ENCODE measurements around the gene SLC7A14.

The SLC7A14 gene

DNA sequence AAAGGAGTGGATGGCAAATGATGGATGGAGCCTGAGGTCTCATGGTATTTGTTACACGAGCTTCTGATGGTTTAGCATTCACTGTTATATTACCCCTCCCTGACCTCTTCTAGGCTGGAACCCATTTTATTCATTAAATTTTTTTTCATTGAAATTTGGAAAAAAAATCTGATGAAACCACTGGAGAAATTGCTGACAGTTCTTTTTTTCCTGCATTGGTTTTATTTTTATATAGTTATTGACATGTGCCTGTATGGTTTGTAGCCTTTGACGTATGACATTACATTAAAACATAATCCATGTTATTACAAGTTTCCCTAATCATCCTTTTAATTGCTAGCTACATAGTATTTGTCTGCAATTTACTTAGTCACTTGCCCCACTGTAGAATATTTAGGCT is 85.4 kb downstream of the SLC7A14 start:
- TF ChIP-seq, protein P1, sequence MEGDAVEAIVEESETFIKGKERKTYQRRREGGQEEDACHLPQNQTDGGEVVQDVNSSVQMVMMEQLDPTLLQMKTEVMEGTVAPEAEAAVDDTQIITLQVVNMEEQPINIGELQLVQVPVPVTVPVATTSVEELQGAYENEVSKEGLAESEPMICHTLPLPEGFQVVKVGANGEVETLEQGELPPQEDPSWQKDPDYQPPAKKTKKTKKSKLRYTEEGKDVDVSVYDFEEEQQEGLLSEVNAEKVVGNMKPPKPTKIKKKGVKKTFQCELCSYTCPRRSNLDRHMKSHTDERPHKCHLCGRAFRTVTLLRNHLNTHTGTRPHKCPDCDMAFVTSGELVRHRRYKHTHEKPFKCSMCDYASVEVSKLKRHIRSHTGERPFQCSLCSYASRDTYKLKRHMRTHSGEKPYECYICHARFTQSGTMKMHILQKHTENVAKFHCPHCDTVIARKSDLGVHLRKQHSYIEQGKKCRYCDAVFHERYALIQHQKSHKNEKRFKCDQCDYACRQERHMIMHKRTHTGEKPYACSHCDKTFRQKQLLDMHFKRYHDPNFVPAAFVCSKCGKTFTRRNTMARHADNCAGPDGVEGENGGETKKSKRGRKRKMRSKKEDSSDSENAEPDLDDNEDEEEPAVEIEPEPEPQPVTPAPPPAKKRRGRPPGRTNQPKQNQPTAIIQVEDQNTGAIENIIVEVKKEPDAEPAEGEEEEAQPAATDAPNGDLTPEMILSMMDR (IDR thresholded peaks at IDR 0.05; ENCODE audit: low read depth, low read length), result no peak
- TF ChIP-seq MYC (IDR thresholded peaks at IDR 0.05; ENCODE audit: low read depth, low read length), result no peak

DNA sequence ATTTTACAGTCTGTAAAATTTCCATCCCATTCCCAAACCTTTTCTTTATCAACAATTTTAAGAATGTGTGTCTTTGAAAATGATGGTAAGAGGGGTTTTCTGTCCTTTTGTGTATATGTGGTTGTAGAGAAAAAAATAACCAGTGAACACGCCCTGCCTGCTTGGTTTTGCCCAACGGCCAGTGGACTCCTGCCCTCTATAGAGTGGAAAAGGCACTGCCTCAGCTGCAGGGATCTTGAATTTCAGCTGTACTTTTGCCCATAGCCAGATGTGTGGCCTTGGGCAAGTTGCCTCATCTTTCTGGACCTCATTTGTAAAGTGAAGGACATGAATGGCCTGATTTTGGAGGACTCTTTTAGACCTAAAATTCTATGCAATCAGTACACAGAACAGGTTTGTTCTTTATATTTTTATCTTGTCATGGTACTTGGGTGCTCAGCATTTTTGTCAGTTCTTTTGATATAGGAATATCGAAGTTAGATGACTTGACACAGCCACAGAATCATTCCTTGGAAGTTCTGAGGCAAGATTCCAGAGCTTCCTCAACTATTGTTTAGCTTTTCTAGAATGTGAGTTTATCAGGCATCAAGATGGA is 86.2 kb downstream of the SLC7A14 start:
- peak; percentile 19 for DNase-seq (ENCODE audit: low read depth)
- TF ChIP-seq MYC (IDR thresholded peaks at IDR 0.05; ENCODE audit: low read depth, low read length) (no peak), POLR2A (IDR thresholded peaks at IDR 0.05; ENCODE audit: extremely low read depth, insufficient read length) (no peak)
- TF ChIP-seq, protein P1 (IDR thresholded peaks at IDR 0.05; ENCODE audit: low read depth, low read length), result peak; percentile 37
- TF ChIP-seq, protein P2, sequence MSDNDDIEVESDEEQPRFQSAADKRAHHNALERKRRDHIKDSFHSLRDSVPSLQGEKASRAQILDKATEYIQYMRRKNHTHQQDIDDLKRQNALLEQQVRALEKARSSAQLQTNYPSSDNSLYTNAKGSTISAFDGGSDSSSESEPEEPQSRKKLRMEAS (IDR thresholded peaks at IDR 0.05; ENCODE audit: low read depth, low read length), result no peak
- no peak overlapping the region for H3K4me3 ChIP-seq (ENCODE audit: low read depth, low read length)

More for the DNA sequence above, 85.4 kb downstream of the SLC7A14 start:
- H3K4me3 ChIP-seq (ENCODE audit: low read depth, low read length), result no peak overlapping the region
- DNase-seq (ENCODE audit: low read depth), result no peak

DNA sequence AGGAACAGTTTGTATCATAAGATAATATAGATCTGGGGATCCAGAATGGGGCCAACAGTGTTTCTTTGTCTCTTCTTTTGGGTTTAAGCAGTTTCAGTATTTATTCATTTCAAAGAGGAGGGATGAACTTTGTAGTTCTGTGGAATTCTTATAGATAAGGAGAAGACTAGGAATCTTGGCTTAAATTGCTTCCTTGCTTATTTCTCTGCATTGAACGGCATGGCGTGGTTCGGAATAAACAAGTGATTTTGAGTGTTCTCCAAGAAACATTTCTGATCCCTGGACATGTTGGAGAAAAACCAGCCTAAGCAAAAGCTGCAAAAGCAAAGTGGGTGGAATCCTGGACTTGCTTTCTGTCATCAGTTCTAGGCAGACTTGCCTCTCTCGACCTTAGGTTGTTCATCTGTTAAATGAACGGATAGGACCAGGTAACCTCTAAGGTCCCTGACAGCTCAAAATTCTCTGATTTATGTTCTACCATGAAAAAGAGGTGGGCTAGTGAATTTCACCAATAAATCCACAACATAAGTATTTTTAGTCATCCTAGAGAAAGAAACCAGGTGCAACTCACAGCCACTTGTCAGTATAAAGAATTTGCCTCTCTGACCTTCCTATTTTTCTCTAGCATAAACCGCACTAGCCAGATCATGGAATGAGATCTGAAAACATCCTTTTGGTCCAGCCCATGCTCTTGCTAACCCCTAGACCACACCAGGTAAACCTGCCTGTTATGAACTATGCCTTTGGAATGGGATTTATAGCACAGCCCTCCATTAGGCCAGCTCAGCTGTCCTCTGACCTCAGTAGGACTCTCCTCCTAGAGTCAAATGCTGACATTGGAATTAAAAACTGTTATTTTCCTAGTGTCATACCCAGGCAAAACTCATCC is 88.4 kb downstream of the SLC7A14 start:
- TF ChIP-seq POLR2A (IDR thresholded peaks at IDR 0.05; ENCODE audit: extremely low read depth, insufficient read length) (no peak), MYC (IDR thresholded peaks at IDR 0.05; ENCODE audit: low read depth, low read length) (no peak)
- TF ChIP-seq, protein P2 (IDR thresholded peaks at IDR 0.05; ENCODE audit: low read depth, low read length), result no peak
- TF ChIP-seq, protein P1 (IDR thresholded peaks at IDR 0.05; ENCODE audit: low read depth, low read length), result no peak
- no peak overlapping the region for H3K4me3 ChIP-seq (ENCODE audit: low read depth, low read length)
- DNase-seq (ENCODE audit: low read depth), result no peak

DNA sequence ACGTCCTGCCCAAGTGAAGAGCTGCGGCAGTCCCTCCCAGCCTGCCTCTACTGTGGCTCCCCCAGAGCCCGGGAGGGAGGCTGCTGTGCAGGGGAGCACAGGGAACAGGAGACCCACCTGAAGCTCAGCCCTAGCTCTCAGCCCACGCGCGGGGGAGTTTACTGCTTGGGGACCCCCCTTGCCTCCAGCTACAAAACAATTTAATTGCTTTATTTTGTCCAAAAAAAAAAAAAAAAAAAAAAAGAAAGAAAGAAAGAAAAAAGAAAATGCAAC is 89.1 kb downstream of the SLC7A14 start:
- DNase-seq (ENCODE audit: low read depth), result no peak
- TF ChIP-seq, protein P2 (IDR thresholded peaks at IDR 0.05; ENCODE audit: low read depth, low read length), result no peak
- no peak for TF ChIP-seq POLR2A (IDR thresholded peaks at IDR 0.05; ENCODE audit: extremely low read depth, insufficient read length)
- TF ChIP-seq MYC (IDR thresholded peaks at IDR 0.05; ENCODE audit: low read depth, low read length), result no peak
- TF ChIP-seq, protein P1 (IDR thresholded peaks at IDR 0.05; ENCODE audit: low read depth, low read length), result no peak
- no peak overlapping the region for H3K4me3 ChIP-seq (ENCODE audit: low read depth, low read length)

DNA sequence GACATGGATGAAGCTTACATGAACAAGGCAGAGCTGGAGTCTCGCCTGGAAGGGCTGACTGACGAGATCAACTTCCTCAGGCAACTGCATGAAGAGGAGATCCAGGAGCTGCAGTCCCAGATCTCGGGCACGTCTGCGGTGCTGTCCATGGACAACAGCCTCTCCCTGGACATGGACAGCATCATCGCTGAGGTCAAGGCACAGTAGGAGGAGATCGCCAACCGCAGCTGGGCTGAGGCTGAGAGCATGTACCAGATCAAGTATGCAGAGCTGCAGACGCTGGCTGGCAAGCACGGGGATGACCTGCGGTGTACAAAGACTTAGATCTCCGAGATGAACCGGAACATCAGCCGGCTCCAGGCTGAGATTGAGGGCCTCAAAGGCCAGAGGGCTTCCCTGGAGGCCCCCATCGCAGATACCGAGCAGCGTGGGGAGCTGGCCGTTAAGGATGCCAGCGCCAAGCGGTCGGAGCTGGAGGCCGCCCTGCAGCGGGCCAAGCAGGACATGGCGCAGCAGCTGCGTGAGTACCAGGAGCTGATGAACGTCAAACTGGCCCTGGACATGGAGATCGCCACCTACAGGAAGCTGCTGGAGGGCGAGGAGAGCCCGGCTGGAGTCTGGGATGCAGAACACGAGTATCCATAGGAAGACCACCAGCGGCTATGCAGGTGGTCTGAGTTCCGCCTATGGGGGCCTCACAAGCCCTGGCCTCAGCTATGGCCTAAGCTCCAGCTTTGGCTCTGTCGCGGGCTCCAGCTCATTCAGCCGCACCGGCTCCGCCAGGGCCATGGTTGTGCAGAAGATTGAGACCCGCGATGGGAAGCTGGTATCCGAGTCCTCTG is 89.6 kb downstream of the SLC7A14 start:
- no peak for DNase-seq (ENCODE audit: low read depth)
- H3K4me3 ChIP-seq (ENCODE audit: low read depth, low read length), result no peak overlapping the region

More for the DNA sequence above, 89.6 kb downstream of the SLC7A14 start:
- TF ChIP-seq, protein P1 (IDR thresholded peaks at IDR 0.05; ENCODE audit: low read depth, low read length), result peak; percentile 22
- no peak for TF ChIP-seq MYC (IDR thresholded peaks at IDR 0.05; ENCODE audit: low read depth, low read length)
- TF ChIP-seq, protein P2 (IDR thresholded peaks at IDR 0.05; ENCODE audit: low read depth, low read length), result no peak

Data from NB4 (cell line).